Measurements from ENCODE around the gene MARK3.

Gene MARK3

DNA sequence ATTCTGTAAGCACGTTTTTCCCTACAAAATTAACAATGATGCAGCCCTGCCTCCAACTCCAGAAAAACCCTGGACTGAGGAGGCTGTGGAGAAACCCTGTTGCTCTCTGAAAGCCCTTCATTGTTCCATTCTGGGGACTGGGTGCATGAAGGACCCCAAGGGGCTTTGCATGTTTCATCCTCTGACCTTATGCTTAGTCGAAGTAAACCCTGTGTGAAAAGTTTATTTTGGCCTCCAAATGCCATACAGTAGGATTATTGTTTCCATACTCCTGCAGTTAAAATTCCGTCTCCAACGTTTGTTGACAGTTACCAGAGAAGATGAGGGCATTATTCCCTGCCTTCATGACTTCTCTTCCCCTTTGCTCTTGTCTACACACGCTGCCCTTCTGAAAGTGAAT lies 91.4 kb downstream of the MARK3 start:
- DNase-seq (ENCODE audit: insufficient read length, low spot score): no peak
- no peak for FAIRE-seq

- FAIRE-seq (no peak), DNase-seq (ENCODE audit: insufficient read length, low spot score) (no peak)
These were observed 95.4 kb downstream of the MARK3 start for GRCh38 chr14:103480595-103480994.

DNA sequence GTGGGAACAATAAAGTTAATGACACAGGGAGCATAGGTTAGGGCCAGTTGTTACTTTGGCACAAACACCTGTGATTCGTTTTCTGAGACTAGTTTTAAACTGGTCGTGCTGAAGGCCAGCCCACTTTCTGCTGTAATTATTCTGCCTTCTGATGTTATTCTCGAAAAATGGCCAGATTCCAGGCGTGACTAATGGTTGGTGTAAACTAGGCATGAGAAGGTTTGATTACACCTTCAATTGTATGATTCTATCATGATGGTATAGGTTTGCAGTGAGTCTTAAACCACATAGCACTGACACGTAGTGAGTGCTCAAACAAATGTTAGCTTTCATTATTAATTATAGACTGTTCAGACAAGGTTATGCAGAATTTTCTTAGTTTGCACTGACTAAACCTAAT lies 98.4 kb downstream of the MARK3 start:
- FAIRE-seq (no peak), DNase-seq (ENCODE audit: insufficient read length, low spot score) (no peak)

DNA sequence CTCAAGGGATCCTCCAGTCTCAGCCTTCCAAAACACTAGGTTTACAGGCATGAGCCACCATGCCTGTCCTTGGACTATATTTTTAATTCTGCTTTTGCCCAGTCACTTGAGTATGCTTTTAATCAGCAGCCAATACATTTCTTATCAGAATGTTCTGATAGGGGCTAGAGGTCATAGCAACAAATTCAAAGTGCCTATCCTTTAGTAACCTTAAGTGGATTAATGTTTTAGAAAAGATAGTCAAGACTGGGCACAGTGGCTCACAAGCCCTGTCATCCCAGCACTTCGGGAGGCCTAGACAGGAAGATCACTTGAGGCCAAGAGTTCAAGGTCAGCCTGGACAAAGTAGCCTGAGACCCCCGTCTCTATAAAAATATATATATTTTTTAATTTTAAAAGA lies 100.3 kb downstream of the MARK3 start:
- no peak for DNase-seq (ENCODE audit: insufficient read length, low spot score)
- no peak for FAIRE-seq

DNA sequence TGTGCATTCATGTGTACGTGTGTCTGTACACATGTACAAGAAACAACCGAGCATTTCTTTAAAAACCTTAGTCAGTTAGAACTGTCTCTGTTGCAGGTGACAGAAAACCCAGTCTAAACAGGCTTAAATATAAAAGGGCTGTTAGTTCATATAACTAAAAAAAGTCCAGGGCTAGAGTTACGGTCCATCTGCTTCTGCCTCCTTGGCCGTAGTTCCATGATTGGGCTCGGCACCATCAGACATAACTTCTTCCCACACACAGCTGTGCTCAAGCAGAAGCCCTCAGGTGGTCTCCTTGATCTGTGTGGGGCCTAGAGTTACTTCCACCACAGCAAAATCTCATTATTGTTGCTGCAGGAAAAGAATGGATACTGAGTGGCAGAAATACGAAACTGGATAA lies 102.9 kb downstream of the MARK3 start:
- DNase-seq (ENCODE audit: insufficient read length, low spot score) (no peak), FAIRE-seq (no peak)

DNA sequence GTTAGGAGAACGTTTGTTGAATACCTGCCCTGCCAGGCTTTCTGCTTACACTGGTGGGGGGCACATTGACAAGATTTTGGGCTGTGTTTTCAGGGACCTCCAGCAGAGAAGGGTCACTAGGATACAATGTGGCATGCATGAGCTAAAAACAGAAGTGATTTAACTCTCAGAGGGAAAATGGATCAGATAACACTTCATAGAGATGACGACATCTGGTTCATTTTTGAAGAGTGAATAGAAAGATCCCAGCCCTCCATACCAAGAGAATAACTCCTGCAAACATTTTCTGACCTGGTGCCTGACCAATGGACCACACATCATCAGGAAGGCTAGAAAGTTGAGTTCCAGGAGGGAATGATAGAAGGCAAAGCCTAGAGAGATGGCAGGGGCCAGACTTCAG lies 103.7 kb downstream of the MARK3 start:
- DNase-seq (ENCODE audit: insufficient read length, low spot score) (no peak), FAIRE-seq (no peak)

DNA sequence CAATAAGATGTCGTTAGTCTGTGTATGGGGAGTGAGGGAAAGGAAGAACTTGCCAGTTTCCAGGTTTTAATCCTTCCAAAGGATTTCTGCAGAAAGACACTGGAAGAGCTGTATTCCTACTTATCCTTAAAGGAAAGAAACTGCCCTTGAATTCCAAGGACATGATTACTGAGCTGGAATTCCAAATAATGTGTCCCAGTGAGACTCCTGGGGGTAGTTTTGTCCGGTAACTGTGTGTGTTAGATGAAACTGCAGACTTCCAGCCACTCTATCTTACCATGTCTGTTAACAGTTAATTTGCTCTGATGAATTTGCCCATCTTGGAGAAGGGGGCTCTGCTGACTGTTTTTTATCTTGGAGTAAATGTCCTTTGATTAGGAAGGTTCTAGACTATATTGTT lies 104.4 kb downstream of the MARK3 start:
- DNase-seq (ENCODE audit: insufficient read length, low spot score) (no peak), FAIRE-seq (no peak)

- no peak for FAIRE-seq
- DNase-seq (ENCODE audit: insufficient read length, low spot score): no peak
These were observed 106.5 kb downstream of the MARK3 start for GRCh38 chr14:103491691-103492090.

DNA sequence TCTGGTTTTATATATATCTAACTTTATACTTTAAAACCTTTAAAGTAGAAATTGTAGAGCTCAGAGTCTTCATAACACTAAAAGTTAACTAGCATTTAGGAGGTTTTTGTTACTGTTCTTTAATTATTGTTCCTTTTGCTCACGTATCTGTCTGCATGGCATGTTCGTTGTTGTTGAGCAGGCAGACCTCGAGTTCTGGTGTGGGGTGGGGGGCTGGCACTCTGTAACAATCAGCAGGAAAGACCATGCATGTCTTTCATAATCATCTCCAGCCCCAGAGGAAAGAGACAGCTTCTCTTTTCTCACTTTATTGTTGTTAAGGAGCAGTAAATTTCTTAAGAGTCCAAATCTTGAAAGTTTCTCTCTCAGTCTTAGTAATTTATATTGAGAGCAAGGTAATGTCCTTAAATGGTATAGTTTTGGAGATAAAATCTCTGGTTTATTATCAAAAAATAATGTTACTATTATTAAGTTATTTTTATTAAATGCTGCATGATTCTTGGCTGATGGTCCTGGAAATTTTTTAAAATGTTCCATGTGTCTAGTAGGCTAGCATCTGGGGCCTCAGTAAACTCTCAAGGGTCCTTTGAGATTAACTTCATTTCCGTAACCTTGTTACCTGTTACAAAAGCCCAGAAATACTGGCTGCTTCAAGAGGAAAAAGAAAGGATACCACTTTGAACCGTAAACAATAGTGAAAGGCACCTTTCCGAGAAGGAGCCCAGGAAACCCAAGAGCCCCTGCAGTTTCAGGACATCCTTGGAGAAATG lies 107.1 kb downstream of the MARK3 start:
- DNase-seq (ENCODE audit: insufficient read length, low spot score) (no peak), FAIRE-seq (no peak)

DNA sequence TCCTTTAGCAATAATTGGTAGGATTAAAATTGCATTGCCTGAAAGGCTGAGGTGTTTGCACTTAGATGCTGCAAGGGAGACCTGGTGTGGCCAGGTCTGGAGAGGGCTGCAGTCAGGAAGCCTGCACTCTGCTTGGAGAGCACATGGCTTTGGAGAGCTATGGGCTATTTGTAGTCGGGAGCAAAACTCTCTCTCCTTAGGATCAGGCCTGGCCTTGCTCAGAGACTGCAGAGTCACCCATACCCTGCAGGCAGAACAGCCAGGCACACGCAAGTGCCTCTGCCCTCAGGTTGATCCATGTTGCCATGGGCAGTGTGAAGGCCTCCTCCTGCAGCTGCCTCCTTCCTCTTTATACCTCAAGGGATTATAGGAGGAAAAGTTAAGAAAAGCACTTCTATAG lies 110.6 kb downstream of the MARK3 start:
- no peak for FAIRE-seq
- DNase-seq (ENCODE audit: insufficient read length, low spot score): no peak

DNA sequence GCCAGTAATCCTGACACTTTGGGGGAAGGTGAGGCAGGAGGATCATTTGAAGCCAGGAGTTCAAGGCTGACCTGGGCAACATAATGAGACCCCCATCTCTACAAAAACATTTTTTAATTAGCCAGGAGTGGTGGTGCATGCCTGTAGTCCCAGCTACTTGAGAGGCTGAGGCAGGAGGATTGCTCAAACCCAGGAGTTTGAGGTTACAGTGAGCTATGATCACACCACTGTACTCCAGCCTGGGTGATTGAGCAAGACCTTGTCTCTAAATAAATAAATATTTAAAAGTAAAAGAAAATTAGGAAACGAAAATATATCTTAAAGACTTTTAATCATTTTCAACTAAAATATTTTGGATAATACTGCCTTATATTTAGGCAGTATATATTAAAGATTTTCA lies 111.6 kb downstream of the MARK3 start:
- DNase-seq (ENCODE audit: insufficient read length, low spot score) (no peak), FAIRE-seq (no peak)

DNA sequence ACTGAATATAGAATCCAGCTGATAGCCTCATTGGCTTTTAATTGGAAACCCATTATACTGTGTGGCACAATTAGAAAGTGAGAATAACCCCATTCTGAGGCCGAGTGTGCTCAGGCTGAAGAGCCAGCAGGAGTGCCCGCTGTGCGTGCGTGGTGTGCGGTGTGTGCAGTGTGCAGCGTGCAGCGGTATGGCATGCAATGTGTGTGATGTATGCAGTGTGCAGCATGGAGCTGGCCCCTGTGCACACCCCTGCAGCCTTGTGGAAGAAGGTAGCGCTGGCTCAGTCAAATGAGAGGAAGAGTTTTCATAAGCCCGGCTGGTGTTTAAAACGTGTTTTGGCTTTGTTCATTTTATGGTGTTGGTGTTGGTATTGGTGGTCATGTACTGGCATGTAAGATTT lies 114.5 kb downstream of the MARK3 start:
- no peak for FAIRE-seq
- no peak for DNase-seq (ENCODE audit: insufficient read length, low spot score)

DNA sequence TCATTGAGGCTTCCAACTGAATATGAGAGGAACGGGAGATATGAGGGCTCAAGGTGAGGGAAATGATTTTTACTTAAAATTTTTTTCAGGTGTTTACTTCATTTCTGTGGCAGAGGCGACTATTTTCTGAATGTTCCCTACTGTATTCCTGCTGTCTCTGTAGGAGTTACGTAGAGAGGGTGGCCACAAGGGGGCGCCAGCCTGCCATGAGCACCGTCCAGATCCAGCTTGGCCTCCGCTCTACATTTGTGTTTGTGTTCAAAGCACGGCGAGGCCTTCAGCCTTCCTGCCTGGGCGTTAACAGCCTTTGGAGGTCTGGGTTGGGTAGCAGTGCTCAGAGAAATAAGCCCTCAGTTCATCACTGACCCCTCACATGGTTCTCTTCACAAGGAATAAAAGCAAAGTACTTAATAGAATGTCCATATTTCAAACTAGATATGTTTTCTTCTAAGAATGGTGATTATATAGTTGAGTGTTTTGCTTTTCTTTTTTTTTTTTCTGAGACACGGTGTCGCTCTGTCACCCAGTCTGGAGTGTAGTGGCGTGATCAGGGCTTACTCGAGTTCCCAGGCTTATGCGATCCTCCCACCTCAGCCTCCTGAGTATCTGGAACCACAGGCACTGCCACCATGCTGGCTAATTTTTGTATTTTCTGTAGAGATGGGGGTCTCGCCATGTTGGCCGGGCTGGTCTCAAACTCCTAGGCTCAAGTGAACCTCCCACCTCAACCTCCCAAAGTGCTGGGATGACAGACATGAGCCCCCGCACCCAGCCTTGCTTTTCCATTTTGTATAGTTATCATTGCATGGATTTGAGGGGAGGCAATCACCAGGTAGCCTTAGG lies 115.2 kb downstream of the MARK3 start:
- peak; percentile 79 for DNase-seq (ENCODE audit: insufficient read length, low spot score)
- FAIRE-seq: peak; percentile 4

- DNase-seq (ENCODE audit: insufficient read length, low spot score) (no peak), FAIRE-seq (no peak)
These were observed 116.0 kb downstream of the MARK3 start for GRCh38 chr14:103501041-103501870.

DNA sequence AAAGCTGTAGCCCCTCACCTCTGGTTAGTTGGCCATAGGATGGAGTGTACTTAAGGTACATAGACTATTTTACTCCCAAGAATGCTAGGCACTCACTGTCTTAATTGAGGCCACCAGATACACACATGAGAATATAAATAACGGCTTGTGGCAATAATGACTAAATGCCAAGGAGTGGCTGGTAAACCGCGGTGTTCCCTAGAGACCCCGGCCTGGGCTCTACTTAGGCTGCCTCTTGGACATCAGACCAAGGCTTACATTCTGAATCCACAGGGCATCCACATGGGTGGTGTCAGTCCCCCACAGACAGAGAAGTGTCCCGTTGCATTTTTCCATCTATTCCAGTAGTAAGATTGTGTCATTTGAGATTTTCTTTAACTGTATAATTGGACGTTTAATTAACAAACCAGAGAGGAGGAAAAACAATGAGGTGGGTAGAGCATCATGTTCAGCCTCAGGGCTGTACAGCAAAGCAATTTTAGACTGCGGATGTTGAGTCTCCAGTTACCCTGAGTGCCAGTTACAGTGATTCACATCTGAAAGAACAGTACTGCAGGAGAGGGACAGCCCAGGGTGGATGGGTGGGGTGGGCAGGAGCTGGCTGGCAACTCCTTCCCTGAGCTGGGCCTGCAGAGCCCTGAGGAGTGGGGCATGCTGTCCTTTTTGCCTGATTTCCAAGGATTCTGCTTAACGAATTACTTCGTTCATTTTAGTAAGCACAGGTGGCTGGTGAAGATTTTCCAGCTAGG lies 116.9 kb downstream of the MARK3 start:
- DNase-seq (ENCODE audit: insufficient read length, low spot score) (no peak), FAIRE-seq (no peak)

GRCh38 chr14:103502877-103503276 lies 117.7 kb downstream of the MARK3 start:
- no peak for DNase-seq (ENCODE audit: insufficient read length, low spot score)
- FAIRE-seq: no peak

DNA sequence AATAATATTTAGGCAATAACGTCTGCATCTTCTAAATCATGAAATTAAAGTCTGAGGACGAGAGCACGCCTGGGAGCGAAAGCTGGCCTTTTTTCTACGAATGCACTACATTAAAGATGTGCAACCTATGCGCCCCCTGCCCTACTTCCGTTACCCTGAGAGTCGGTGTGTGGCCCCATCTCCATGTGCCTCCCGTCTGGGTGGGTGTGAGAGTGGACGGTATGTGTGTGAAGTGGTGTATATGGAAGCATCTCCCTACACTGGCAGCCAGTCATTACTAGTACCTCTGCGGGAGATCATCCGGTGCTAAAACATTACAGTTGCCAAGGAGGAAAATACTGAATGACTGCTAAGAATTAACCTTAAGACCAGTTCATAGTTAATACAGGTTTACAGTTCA lies 118.1 kb downstream of the MARK3 start:
- no peak for FAIRE-seq
- no peak for DNase-seq (ENCODE audit: insufficient read length, low spot score)

DNA sequence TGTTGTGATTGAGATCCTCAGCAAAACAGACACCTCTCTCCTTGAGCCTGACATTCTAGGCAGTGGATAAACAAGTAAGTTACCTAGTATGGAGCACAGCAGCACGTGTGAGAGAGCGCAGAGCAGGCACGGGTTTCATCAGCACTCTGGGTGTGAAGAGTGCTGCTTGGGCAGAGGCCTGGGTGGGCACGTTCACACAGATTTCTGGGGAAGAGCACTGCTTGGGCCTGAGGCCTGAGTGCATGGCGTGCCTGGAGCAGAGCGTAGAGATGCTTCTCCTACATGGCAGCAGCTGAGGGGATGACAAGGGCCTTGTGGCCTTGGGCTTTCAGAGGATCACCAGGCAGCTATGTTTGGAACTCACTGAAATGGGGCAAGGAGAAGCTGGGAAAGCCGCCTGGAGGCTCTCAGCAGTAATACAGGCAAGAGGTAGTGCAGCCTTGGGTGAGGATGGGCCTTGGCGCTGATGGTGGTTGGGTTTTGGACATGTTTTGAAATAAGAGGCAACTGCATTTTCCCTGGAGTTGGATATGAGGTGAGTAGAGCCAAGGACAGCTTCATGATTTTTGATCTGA lies 119.9 kb downstream of the MARK3 start:
- FAIRE-seq: no peak

DNA sequence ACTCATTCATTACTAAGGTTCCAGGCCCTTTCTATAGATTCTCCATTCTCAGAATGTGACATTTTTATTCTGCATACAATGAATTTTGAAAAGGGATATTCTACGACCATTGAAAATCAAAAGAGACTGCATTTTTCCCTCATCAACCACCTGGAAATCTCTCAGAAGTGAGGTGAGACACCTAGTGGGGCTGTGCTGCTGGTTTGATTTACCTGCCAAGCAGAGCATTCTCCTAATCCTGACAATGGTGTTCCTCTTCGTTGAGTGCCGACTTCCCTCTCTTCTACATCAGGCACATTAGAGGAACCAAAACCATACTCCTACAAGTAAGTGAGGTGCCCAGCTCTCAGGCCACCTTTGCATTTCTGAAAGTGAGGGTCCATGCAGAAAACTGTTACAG lies 122.5 kb downstream of the MARK3 start:
- FAIRE-seq: no peak

More for the DNA sequence above, 119.9 kb downstream of the MARK3 start:
- DNase-seq (ENCODE audit: insufficient read length, low spot score): no peak

More for the DNA sequence above, 122.5 kb downstream of the MARK3 start:
- no peak for DNase-seq (ENCODE audit: insufficient read length, low spot score)
